HG02973 (cell line): ENCODE data around the gene BAHCC1.
"Not testable (repeated sequence)": the region's sequence is repeated elsewhere in the genome, so short reads cannot be mapped to it uniquely, and the experiment has no call there.

Experiments
- ATAC-seq: cut with Tn5 transposase; IDR thresholded peaks from one replicate; pipeline ENCODE4 v1.9.1; 2021; ENCODE audit warnings: moderate library complexity; ENCODE audit not compliant: unreplicated experiment

Gene BAHCC1

DNA sequence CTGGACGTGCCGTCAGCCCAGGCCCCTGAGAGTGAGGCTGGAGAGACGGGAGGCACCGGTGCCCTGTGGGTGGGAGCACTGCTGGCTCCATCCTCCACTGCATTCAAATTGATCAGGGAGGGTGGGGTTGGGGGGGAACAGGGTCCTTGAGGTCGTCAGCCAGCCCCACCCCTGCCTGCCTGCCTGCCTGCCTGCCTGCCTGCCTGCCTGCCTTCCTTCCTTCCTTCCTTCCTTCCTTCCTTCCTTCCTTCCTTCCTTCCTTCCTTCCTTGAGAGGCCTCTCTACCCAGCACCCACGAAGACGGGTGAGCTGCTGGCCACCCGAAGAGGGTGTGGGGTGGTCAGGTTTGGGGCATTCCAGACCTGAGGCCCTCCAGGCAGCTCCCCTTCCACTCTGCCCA lies 16.0 kb downstream of the BAHCC1 start:
- ATAC-seq, result no peak

DNA sequence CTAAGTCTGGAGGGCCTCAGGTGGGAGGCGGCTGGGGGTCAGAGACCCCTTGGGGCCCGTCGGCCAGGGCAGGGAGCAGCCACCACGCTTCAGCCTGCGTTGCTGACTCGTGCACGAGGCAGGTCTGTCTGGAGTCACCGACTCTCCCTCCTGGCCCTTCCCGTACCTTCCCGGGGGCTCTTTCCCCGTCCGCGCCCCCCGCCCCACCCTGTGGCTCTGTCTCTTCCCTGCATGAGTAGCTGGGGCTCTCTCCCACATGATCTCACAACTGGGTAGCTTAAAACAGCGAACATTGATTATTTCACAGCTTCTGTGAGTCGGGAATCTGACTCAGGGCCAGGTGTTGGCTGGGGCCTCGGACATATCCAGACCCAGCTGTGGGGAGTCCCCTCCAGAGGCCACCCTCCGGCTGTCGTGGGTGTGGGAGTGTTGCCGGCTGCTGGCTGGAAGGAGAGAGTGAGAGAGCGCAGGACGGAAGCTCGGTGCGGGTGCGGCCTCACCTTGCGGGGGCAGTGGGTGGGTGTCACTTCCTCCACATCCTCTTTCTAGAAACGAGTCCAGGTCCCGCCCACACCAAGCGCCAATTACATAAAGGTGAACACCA lies 17.3 kb downstream of the BAHCC1 start:
- ATAC-seq, result no peak

DNA sequence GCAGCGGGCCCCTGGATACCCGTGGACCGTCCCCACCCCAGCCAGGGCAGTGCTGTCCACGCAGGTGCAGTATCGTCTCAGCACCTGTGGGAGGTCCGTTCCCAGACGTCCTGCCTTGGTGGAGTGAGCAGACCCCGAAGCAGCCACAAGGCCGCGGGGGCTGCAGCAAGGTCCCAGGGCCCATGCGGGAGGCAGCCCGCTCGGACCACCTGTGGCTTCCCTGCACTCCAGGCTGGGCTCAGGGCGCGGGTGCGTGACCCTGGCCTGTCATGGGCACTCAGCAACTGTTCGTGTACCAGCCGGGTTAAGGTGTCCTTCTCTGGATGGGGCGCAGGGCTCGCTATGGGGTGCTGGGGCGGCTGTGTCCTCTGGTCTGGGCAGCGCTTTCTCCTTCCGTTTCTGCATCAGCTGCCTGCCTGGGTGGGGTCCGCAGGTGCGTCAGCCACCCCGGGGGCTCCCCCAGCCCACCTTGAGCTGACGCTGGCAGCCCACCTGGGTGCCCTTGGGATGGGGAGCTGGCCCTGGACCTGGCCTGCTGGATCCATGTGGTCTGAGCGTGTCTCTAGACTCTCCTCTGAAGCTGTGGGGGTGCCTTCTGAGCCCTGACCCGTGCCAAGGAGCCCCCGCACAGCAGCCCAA lies 18.4 kb downstream of the BAHCC1 start:
- no peak for ATAC-seq

DNA sequence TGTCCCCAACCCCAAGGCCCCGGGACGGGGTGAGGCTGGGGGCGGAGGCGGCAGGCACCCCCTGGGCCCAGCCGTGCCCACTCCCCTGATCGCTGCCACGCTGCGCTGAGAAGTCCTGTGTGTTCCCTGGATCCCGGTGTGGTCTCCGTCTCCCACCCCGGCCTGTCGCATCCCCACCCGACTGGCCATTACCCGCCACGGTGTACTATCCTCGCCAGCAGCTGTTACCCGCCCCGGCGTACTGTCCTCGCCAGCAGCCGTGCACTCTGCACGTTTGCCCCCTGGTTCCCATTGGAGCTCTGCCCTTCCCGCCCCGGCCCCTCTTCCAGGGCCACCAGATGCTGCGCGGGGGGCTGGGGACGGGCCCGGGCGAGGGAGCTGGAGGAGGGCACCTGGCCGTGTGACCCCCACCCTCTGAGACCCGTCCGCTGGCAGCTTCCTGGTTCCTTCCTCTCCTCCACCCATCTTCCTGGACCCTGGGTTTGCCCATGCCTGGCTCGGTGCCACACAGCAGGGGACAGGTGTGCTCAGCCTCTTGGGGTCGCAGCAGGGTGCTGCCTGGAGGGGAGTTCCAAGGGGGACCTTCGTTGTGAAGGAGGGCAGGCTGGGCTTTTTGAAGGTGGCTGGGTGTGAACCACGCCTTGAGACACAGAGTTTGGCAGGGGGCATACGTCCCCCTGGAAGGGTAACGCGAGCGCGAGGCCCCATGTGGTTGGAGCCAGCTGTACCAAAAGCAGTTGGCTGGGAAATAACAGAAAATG lies 19.7 kb downstream of the BAHCC1 start:
- ATAC-seq, result no peak

DNA sequence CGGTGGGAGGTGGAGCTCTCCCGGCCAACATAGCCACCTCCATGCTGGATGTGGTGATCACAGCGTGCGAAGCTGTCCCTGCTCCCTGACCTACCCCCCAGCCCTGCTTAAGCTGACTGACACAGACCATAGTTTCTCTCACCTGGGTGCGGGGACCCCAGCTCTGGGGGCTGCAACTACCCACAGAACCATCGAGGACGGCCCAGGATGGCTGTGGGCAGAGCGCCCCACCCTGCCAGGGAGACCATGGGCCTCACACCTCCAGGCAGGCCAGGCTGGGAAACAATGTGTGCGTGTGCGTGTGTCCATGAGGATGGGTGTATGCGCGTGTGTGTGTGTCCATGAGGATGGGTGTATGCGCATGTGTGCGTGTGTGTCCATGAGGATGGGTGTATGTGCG lies 20.4 kb downstream of the BAHCC1 start:
- no peak for ATAC-seq

DNA sequence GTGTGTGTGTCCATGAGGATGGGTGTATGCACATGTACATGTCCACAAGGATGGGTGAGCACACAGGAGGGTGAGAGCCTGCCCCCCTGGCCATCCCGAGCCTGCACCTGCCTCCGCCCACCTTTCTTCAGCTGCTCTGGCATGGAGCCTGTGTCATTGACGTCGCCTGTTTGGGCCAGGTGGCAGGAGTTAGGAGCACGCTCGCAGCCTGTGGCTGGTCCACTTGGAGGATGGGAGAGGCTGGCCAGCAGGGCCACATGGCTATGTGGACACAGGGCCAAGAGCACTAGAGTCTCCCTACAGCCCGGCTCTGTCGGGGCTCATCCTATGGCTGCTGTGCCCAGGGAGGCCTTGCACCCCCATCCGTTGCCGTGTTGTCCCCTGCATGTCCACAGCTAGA lies 21.4 kb downstream of the BAHCC1 start:
- ATAC-seq, result no peak

DNA sequence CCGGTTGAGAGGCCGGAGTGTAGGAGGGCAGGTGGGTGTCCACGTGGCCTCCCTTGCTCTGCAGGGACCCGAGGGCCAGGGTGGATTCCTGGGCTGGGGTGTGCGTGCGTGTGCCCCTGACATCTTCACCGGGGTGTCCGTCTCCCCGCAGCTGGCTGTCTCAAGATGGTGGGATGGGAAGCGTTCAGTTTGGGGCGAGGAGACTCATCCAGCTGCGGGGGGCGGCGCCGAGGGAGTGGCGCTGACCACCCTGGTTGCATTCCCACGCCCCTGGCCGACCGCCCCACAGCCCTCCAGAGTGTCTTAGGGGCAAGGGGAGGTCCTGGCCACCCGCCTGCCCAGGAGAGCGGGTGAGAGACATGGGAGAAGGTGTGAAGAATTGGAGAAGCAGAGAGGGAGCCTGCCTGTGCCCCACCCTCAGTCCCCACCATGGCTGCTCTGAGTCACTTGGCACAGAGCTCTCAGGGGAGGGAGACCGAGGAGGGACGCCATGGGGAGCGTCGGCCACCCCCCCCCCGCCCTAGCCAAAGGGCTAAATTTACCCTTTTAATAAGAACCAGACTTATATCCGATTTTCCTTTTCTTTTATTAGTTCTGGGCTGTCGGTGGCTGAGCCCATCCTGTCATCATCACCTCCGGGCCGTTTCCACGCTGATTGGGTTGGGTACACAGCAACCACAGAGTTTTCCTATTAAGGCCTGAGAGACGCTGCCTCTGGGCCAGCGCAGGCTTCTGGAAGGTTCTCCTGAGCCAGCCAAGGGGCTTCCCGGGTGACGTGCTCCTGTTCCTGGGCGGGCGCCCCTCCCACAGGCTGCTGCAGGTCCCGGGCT lies 22.0 kb downstream of the BAHCC1 start:
- ATAC-seq, result no peak

DNA sequence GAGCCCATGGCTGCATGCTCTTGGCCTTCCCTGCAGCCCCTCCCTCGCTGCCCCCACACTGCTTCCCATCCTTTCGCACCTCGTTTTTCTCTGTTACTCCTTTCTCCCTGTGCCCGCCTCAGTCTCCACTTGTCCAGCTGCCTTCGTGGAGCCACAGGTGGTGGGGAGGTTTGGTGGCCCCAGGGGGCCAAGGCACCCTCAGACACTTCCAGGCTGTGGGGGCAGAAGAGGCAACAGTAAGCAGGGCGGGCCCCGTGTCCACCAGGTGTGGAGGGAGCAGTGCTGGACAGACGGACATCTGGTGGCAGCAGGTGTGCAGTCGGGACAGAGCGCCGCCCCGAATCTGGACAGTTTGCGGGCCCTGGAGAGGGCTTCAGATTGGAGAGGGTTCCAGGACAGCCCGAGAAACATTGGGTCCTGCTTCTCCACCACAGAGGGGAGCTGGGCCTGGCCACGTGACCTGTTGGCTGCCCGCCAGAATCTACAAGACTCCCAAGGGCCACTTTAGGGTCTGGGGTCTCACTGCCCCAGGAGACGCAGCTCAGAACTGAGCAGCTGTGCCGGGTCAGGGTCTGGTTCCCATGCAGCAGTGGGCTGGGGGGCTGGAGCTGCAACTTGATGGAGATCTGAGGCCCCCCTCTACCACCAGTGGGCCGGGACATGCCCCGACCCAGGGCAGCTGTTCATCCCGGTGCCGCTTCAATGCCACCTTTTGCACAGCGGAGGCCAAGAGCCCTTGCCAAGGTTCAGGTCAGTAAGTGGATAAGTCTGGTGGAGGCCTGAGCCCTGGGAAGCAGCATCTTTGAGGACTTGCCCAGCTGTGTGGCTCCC lies 22.8 kb downstream of the BAHCC1 start:
- no peak for ATAC-seq

DNA sequence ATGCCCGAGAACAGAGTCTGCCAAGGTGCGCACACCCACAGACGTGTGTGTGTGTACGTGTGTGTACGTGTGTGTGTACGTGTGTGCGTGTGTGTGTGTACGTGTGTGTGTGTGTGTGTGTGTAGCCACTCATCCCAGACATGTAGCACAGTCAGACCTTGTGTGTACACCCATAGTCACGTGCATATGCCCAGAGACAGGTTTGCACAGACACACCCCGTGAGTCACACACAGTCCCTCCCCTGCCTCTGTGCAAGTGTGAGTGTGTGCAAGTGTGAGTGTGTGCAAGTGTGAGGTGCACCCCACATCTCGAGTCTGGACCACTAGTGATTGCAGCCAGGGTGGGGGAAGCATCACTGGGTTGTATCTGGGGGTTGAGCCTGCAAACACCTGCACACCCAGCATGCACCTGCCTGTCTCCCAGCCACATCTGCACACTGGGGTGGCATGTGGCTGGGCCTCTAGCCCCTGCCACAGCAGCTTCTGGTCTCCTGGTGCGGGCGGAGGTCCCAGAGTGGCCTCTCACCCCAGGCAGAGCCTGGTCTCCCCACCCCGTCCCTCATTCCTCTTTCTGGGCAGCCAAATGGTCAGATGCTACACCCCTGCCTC lies 23.6 kb downstream of the BAHCC1 start:
- ATAC-seq, result no peak

DNA sequence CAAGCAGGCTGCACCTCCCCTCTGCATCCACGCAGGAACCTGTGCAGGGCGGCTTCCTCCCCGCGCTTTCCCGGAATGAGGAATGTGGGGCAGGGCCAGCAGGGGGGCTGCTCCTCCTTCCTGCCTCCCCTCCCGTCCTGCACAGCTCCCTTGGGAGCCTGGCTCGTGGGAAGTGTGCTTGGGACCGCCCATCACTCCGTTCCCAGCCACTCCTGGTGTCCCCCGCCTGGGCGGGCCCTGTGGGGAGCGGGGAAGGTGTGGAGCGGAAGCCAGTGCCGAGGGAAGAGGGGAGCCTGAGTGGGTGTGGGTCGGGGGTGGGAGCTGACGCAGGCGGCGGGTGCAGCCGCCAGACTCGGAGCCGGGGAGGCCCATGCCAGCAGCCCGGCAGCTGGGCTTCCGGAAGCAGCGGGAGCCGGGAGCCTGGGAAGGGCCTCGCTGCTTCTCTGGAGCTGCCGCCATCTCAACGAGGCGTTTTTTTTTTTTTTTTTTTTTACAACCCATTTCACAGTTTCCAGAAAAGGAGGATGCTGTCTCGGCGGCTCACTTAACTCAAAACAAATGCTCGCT lies 24.1 kb downstream of the BAHCC1 start:
- ATAC-seq, result no peak

DNA sequence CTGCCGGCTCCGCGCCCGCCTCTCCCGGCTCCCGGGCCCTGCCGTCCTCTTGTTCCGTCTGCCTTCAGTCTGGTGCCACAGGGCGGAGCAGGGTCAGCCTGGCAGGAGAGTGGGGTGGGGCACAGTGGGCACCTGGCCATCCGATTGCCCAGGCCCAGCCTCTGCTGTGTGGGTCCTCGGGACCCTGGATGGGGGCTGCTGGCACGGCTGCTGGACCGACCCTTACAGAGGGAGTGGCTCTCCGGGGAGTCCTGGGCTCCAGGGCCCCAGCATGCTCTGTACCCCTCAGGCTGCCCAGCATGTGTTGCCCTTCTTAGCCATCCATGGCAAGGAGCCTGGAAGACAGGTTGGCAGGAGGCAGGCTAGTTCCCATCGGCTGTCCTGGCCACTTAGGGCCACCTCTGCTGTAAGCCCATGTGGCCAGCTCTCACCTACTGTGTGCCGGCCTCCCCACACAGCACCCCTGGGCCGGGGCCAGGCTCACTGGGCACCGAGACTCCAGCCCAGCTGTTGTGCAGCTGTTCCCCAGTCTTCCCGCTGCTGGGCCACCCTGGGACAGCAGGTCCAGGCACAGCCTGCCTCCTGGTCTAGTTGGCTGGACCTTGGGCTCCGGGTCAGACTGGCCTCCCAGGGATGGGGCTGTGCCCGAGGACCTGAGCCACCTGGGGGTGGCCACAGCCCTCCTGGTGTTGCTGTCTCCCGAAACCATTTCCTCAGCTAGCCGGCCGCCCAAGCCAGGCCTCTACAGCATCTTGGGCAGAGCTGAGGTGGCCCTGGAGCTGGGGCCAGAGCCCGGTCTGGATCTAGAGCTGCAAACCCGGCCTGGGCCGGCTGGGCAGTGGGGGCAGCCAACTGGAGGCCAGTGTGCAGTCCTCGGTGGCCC lies 24.9 kb downstream of the BAHCC1 start:
- no peak for ATAC-seq

DNA sequence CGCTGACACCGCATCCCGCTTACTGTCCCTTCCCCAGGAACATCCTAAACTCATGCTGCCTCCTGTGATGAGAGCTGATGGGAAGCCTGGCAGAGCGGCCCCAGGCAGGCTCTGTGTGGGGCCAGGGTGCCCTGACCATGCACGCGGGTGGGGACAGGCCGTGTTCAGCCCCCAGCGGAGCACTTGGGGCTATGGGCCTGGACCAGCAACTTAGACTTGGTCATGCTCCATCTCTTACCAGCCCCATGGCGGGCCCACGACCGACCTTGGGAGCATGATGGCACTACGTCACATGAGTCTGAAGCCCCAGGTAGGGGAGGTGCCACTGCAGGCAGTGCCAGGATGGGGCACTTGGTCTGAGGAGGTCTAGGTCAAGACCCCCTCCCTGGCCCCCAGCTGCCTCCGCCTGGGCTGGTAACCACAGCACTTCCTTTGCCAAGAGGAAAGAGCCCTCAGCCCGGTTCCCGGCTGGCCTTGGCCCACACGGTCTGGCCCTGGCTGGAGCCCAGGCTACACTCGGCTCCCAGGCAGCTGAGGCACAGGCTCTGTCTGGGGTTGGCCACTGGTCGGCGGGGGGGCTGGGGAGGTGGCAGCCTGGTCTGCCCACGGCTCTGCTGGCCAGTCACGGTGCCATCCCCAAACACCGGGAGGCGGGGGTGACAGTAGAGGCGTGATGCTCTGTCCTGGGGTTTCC lies 25.7 kb downstream of the BAHCC1 start:
- no peak for ATAC-seq

DNA sequence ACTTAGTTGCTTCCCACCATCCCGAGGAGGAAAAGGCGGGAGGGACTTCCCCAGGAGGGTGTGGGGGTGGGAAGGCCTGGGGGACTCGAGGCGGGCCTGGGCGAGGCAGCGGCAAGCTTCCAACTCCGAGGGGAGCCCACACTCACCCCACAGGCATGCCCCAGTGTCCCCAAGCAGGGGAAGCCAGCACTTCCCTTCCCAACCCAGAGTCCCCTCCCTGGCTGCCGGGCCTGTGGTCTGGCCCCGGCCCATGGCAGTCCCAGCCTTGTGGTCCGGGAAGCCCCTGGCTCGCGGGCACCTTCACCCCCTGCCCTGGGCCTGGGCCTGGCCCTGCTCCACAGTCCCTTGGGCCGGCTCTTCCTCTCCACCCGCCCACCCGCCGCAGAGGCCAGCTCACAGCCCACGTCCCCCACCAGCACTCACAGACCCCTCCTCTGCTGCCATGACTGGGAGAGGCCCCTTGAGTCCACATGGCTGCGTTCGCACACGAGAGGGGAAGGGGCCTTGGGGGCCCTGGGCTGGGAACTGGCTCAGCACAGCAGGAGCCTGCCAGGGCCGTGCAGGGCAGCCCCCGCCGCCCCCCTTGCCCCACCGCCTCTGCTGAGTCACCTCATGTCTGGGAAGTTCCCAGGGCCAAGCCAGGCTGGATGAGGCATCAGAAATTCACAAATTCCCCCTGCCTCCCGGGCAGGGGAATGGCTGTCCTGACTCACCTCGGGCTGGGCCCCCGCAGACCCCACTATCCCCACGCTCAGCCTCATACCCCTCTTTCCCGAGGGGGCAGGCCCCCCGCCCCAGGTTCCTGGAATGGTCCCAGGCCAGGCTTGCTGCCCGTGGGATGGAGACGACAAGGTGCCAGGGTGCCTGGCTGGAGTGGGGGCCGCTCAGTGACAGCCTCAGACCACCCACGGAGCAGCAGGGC lies 27.8 kb downstream of the BAHCC1 start:
- no peak for ATAC-seq

DNA sequence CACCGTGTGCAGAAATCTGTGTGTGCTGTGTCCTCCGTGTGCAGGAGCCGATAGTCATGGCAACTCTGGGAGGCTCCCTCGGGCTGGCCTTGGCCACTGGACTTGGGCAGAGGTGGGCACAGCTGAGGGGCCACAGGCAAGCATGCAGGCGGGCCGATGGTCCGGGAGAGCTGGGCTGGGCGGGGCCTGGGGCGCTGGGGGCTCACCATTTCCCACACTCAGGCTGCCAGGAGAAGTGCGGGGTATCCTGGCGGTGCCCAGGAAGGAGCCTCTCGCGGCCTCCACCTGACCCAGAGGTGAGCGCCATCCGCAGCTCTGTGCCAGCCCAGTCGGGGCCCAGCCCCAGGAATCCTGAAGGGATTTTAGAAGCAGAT lies 28.4 kb downstream of the BAHCC1 start:
- ATAC-seq, result no peak

DNA sequence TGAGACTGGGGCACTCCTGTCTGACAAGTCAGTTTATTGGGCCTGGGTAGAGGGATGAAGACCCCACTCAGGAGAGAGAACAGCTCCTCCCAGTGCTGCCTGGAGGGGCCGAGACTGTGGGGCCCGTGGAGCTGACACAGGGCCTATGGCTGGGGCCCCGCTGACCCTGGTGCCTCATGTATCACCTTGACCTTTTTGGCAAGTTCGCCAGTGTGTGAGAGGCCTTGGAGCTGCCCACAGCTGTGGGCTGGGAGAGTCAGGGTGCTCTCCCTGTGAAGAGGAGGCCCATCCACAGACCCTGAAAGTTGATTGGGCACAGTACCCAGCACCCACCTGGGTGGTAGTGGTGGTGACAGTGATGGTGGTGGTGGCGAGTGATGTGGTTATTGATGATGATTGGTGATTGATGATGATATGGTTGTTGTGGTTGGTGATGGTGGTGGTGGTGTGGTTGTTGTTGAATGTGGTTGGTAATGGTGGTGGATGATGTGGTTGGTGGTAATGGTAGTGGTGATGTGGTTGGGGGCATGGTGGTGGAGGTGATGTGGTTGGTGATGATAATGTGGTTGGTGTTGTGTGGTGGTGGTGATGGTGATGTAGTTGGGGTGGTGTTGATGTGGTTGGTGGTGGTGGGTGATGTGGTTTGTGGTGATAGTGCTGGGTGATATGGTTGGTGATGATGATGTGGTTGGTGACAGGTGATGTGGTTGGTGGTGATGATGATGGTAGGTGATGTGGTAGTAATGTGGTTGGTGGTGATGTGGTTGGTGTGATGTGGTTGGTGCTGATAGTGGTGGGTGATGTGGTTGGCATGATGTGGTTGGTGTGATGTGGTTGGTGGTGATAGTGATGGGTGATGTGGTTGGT lies 29.1 kb downstream of the BAHCC1 start:
- ATAC-seq, result no peak

DNA sequence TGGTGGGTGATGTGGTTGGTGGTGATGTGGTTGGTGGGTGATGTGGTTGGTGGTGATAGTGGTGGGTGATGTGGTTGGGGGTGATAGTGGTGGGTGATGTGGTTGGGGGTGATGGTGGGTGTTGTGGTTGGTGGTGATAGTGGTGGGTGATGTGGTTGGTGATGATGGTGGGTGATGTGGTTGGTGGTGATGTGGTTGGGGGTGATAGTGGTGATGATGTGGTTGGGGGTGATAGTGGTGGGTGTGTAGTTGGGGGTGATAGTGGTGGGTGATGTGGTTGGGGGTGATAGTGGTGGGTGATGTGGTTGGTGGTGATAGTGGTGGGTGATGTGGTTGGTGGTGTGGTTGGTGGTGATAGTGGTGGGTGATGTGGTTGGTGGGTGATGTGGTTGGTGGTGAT lies 29.8 kb downstream of the BAHCC1 start:
- ATAC-seq, result not testable (repeated sequence)
